ENCODE data around the gene NR6A1.

DNA sequence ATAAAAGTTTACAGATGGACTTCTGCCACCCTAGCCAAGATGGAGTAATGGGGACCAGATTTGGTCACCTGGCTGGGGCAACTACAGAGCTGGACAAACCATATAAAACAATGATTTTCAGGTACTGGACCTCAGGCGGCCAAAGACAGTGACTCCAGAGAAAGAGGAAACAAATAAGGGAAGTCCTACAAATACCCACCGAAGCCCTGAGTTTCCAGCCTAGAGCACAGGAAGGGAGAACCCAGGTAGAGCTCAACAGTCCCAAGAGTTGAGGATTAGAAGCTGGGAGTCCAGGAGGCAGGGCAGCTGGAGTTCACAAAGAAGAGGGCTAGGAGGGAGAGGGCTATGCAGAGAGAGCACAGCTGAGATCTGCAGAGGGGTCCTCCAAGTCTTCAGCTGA, 157.3 kb downstream of the NR6A1 start:
- TF ChIP-seq, protein P1, sequence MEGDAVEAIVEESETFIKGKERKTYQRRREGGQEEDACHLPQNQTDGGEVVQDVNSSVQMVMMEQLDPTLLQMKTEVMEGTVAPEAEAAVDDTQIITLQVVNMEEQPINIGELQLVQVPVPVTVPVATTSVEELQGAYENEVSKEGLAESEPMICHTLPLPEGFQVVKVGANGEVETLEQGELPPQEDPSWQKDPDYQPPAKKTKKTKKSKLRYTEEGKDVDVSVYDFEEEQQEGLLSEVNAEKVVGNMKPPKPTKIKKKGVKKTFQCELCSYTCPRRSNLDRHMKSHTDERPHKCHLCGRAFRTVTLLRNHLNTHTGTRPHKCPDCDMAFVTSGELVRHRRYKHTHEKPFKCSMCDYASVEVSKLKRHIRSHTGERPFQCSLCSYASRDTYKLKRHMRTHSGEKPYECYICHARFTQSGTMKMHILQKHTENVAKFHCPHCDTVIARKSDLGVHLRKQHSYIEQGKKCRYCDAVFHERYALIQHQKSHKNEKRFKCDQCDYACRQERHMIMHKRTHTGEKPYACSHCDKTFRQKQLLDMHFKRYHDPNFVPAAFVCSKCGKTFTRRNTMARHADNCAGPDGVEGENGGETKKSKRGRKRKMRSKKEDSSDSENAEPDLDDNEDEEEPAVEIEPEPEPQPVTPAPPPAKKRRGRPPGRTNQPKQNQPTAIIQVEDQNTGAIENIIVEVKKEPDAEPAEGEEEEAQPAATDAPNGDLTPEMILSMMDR (conservative IDR thresholded peaks at IDR 0.05; ENCODE audit: low read depth, low read length): no peak
- no peak for TF ChIP-seq EZH2 (IDR thresholded peaks at IDR 0.05; ENCODE audit: low read length, unreplicated experiment)
